Thyroid gland (tissue), 4 donors: Measurements from ENCODE around the gene MT1HL1. TPM values are rescaled to one million over a fixed set of nuclear protein-coding genes. Genes with fewer than 3 reads are reported as not detected.

Source experiments
- DNase-seq, 2 donors: peaks; one replicate each; pipeline ENCODE4 v3.0.0-alpha.2; 2019
- H3K27ac ChIP-seq, 3 donors: fragments of 200-600 bp; sonication (generic); 1 replicate in 2 of 3; 2 replicates in 1 of 3; pipeline ENCODE4 v1.5.1; 2016 to 2019; ENCODE audit warnings: mild to moderate bottlenecking in 1 of 3, moderate library complexity in 1 of 3
- H3K27me3 ChIP-seq: fragments of 200-600 bp; sonication (generic); one replicate; pipeline ENCODE4 v1.5.1; 2019
- H3K36me3 ChIP-seq, 2 donors: fragments of 200-600 bp; sonication (generic); one replicate each; pipeline ENCODE4 v1.5.1; 2016 to 2019
- H3K4me1 ChIP-seq, 2 donors: fragments of 200-600 bp; sonication (generic); one replicate each; pipeline ENCODE4 v1.5.1; 2017 to 2019
- H3K4me3 ChIP-seq, 3 donors: fragments of 200-600 bp; sonication (generic); replicated peaks in 1 of 3; 1 replicate in 2 of 3; 2 replicates in 1 of 3; pipeline ENCODE4 v1.5.1; 2016; ENCODE audit warnings: mild to moderate bottlenecking in 1 of 3
- H3K9me3 ChIP-seq: fragments of 200-600 bp; sonication (generic); one replicate; pipeline ENCODE4 v1.5.1; 2017
- POLR2A ChIP-seq, 2 donors: fragments of 450-650 bp; IDR thresholded peaks; one replicate each; pipeline ENCODE4 v1.6.1; 2017; ENCODE audit warnings: antibody characterized with exemption in 2 of 2, mild to moderate bottlenecking in 2 of 2, moderate library complexity in 1 of 2
- WGBS, 2 donors: methylation state at CpG; one replicate each; pipeline ENCODE4 v1.1.5; 2017; 5-methylcytosine and 5-hydroxymethylcytosine counted together
- intact Hi-C: fragments of 100-400 bp; cut with DNase I; formaldehyde crosslinking; loops from one replicate; pipeline ENCODE4 v1.15.1; 2023
- total RNA-seq, 4 donors: library from RNA; depleted of rRNA; stranded (reverse); fragments of >200 nt; gene quantifications; one replicate each; pipeline ENCODE4 v1.2.3, GENCODE V29; 2016
- TF ChIP-seq, protein P1 (sequence below), 6 experiments: fragments of 200-600 bp in 3 of 6; fragments of 450-650 bp in 3 of 6; sonication (generic) in 3 of 6; IDR thresholded peaks; one replicate each; pipeline ENCODE4 v1.5.1; 2016 to 2019; ENCODE audit warnings: antibody characterized with exemption in 6 of 6, mild to moderate bottlenecking in 2 of 6, inconsistent platforms in 1 of 6, moderate library complexity in 1 of 6

The MT1HL1 gene
- total RNA-seq, 4 donors from 2014 or later = not detected

GRCh38 chr1:237041461-237041794 lies 37.2 kb upstream of the MT1HL1 start:
- 12 to 23% methylated on average over 7 of the region's 7 CpGs for WGBS, 2 donors
- Histone ChIP-seq H3K4me3 (peak overlapping the region in 1 of 3 donors; percentile 40), H3K36me3 (no peaks in the 10 kb centered on the region), H3K27me3 (no peaks in the 10 kb centered on the region), H3K27ac (peak overlapping the region in 1 of 3 donors; percentile 72), H3K9me3 (no peaks in the 10 kb centered on the region), H3K4me1 (peaks cover 19 to 20% of the 10 kb centered on the region in 2 donors)
- no peak for DNase-seq
- intact Hi-C loops = loop anchor here (10.0 kb wide), 1 partner anchor 193 kb away; no protein-coding TSS in a partner anchor
- no peak for TF ChIP-seq POLR2A (IDR thresholded peaks at IDR 0.05)
- TF ChIP-seq, protein P1, sequence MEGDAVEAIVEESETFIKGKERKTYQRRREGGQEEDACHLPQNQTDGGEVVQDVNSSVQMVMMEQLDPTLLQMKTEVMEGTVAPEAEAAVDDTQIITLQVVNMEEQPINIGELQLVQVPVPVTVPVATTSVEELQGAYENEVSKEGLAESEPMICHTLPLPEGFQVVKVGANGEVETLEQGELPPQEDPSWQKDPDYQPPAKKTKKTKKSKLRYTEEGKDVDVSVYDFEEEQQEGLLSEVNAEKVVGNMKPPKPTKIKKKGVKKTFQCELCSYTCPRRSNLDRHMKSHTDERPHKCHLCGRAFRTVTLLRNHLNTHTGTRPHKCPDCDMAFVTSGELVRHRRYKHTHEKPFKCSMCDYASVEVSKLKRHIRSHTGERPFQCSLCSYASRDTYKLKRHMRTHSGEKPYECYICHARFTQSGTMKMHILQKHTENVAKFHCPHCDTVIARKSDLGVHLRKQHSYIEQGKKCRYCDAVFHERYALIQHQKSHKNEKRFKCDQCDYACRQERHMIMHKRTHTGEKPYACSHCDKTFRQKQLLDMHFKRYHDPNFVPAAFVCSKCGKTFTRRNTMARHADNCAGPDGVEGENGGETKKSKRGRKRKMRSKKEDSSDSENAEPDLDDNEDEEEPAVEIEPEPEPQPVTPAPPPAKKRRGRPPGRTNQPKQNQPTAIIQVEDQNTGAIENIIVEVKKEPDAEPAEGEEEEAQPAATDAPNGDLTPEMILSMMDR (IDR thresholded peaks at IDR 0.05) = no peak

GRCh38 chr1:237040823-237041222 lies 36.6 kb upstream of the MT1HL1 start:
- H3K36me3 ChIP-seq = no peaks in the 10 kb centered on the region
- intact Hi-C loops = loop anchor here (10.0 kb wide), 1 partner anchor 194 kb away; no protein-coding TSS in a partner anchor
- no peaks in the 10 kb centered on the region for H3K9me3 ChIP-seq
- no peak overlapping the region for H3K27ac ChIP-seq
- TF ChIP-seq, protein P1 (IDR thresholded peaks at IDR 0.05) = no peak
- TF ChIP-seq POLR2A (IDR thresholded peaks at IDR 0.05) = no peak
- no peak for DNase-seq
- no peaks in the 10 kb centered on the region for H3K27me3 ChIP-seq
- no peak overlapping the region for H3K4me3 ChIP-seq
- 81 to 82% methylated on average over 10 of the region's 10 CpGs for WGBS, 2 donors
- peaks cover 13 to 14% of the 10 kb centered on the region in 2 donors for H3K4me1 ChIP-seq

- WGBS, 2 donors = 83 to 88% methylated on average over 6 of the region's 6 CpGs
- no peaks in the 10 kb centered on the region for H3K4me1 ChIP-seq
- no peak for TF ChIP-seq POLR2A (IDR thresholded peaks at IDR 0.05)
- TF ChIP-seq, protein P1 (IDR thresholded peaks at IDR 0.05) = no peak
- no peaks in the 10 kb centered on the region for H3K9me3 ChIP-seq
- H3K27ac ChIP-seq = no peak overlapping the region
- H3K27me3 ChIP-seq = no peaks in the 10 kb centered on the region
- no peaks in the 10 kb centered on the region for H3K36me3 ChIP-seq
- H3K4me3 ChIP-seq = no peak overlapping the region
- intact Hi-C loops = loop anchor here (10.0 kb wide), 2 partner anchors 347 to 527 kb away; no protein-coding TSS in a partner anchor
- DNase-seq = no peak
These were observed 34.0 kb upstream of the MT1HL1 start for GRCh38 chr1:237038211-237038610.

GRCh38 chr1:237035759-237036158 lies 31.5 kb upstream of the MT1HL1 start:
- Histone ChIP-seq H3K27ac (no peak overlapping the region), H3K4me3 (no peak overlapping the region), H3K27me3 (no peaks in the 10 kb centered on the region), H3K4me1 (no peaks in the 10 kb centered on the region), H3K9me3 (no peaks in the 10 kb centered on the region), H3K36me3 (no peaks in the 10 kb centered on the region)
- 96 to 98% methylated on average over 1 of the region's 1 CpG for WGBS, 2 donors
- intact Hi-C loops = loop anchor here (10.0 kb wide), 2 partner anchors 349 to 529 kb away; no protein-coding TSS in a partner anchor
- no peak for DNase-seq
- TF ChIP-seq POLR2A (IDR thresholded peaks at IDR 0.05) = no peak
- TF ChIP-seq, protein P1 (IDR thresholded peaks at IDR 0.05) = no peak

GRCh38 chr1:237033804-237034203 lies 29.6 kb upstream of the MT1HL1 start:
- intact Hi-C loops = loop anchor here (10.0 kb wide), 2 partner anchors 351 to 531 kb away; no protein-coding TSS in a partner anchor
- H3K9me3 ChIP-seq = no peaks in the 10 kb centered on the region
- TF ChIP-seq POLR2A (IDR thresholded peaks at IDR 0.05) = no peak
- TF ChIP-seq, protein P1 (IDR thresholded peaks at IDR 0.05) = no peak
- no peaks in the 10 kb centered on the region for H3K4me1 ChIP-seq
- no peak overlapping the region for H3K4me3 ChIP-seq
- no peak overlapping the region for H3K27ac ChIP-seq
- no peak for DNase-seq
- 66 to 80% methylated on average over 4 of the region's 4 CpGs for WGBS, 2 donors
- H3K36me3 ChIP-seq = no peaks in the 10 kb centered on the region
- H3K27me3 ChIP-seq = no peaks in the 10 kb centered on the region
